Nephron (organoid): ENCODE results near the gene S1PR2.

Experiments used
- H3K27ac Mint-ChIP-seq, 3 experiments: 2 replicates each; pipeline ENCODE4 v1.8.0; 2020; ENCODE audit warnings: mixed read lengths in 3 of 3, mild to moderate bottlenecking in 2 of 3, moderate library complexity in 1 of 3
- H3K27me3 Mint-ChIP-seq: 2 replicates; pipeline ENCODE4 v1.8.0; 2021; ENCODE audit warnings: low read depth, mild to moderate bottlenecking, moderate library complexity, mixed read lengths
- H3K36me3 Mint-ChIP-seq: 2 replicates; pipeline ENCODE4 v1.8.0; 2020; ENCODE audit warnings: low read depth, mixed read lengths
- H3K4me1 Mint-ChIP-seq: 2 replicates; pipeline ENCODE4 v1.8.0; 2020; ENCODE audit warnings: mixed read lengths
- H3K4me3 Mint-ChIP-seq, 3 experiments: 2 replicates each; pipeline ENCODE4 v1.8.0; 2020; ENCODE audit warnings: mild to moderate bottlenecking in 3 of 3, mixed read lengths in 3 of 3, moderate library complexity in 2 of 3
- H3K9me3 Mint-ChIP-seq: 2 replicates; pipeline ENCODE4 v1.8.0; 2020; ENCODE audit warnings: mixed read lengths
- CTCF ChIP-seq, 3 experiments: fragments of 200-600 bp; sonication (generic); IDR thresholded peaks; one replicate each; pipeline ENCODE4 v1.5.0; 2021; ENCODE audit warnings: antibody characterized with exemption in 3 of 3; ENCODE audit not compliant: unreplicated experiment in 3 of 3

Gene S1PR2

GRCh38 chr19:10256970-10257615, 26.0 kb upstream of the S1PR2 start:
- H3K27me3 Mint-ChIP-seq = no peaks in the 10 kb centered on the region
- H3K4me3 Mint-ChIP-seq = peak overlapping the region in 2 of 3 experiments; percentile 3 to 53
- no peaks in the 10 kb centered on the region for H3K9me3 Mint-ChIP-seq
- H3K36me3 Mint-ChIP-seq = peaks cover 37% of the 10 kb centered on the region
- no peak overlapping the region for H3K27ac Mint-ChIP-seq
- H3K4me1 Mint-ChIP-seq = peaks cover 4% of the 10 kb centered on the region
- no peak for TF ChIP-seq CTCF (IDR thresholded peaks at IDR 0.05; ENCODE audit: unreplicated experiment in 3 of 3)

- Mint-ChIP-seq H3K27me3 (no peaks in the 10 kb centered on the region), H3K27ac (no peak overlapping the region), H3K4me1 (peaks cover 8% of the 10 kb centered on the region), H3K36me3 (peaks cover 40% of the 10 kb centered on the region), H3K9me3 (no peaks in the 10 kb centered on the region), H3K4me3 (no peak overlapping the region)
- TF ChIP-seq CTCF (IDR thresholded peaks at IDR 0.05; ENCODE audit: unreplicated experiment in 3 of 3) = no peak
Observed at GRCh38 chr19:10256551-10256950, 25.4 kb upstream of the S1PR2 start.

- Mint-ChIP-seq H3K4me1 (peaks cover 10% of the 10 kb centered on the region), H3K4me3 (peak overlapping the region; percentile 55 to 65 (median 64)), H3K36me3 (peaks cover 40% of the 10 kb centered on the region), H3K27me3 (no peaks in the 10 kb centered on the region), H3K9me3 (no peaks in the 10 kb centered on the region), H3K27ac (no peak overlapping the region)
- no peak for TF ChIP-seq CTCF (IDR thresholded peaks at IDR 0.05; ENCODE audit: unreplicated experiment in 3 of 3)
Observed at GRCh38 chr19:10255358-10255757, 24.2 kb upstream of the S1PR2 start.

GRCh38 chr19:10254244-10254643, 23.1 kb upstream of the S1PR2 start:
- TF ChIP-seq CTCF (IDR thresholded peaks at IDR 0.05; ENCODE audit: unreplicated experiment in 3 of 3) = no peak
- no peaks in the 10 kb centered on the region for H3K9me3 Mint-ChIP-seq
- H3K27me3 Mint-ChIP-seq = no peaks in the 10 kb centered on the region
- H3K27ac Mint-ChIP-seq = no peak overlapping the region
- H3K4me1 Mint-ChIP-seq = peaks cover 14% of the 10 kb centered on the region
- H3K36me3 Mint-ChIP-seq = peaks cover 40% of the 10 kb centered on the region
- H3K4me3 Mint-ChIP-seq = peak overlapping the region; percentile 54 to 100 (median 74)

GRCh38 chr19:10252707-10253106, 21.6 kb upstream of the S1PR2 start:
- Mint-ChIP-seq H3K4me1 (peaks cover 14% of the 10 kb centered on the region), H3K36me3 (peaks cover 33% of the 10 kb centered on the region), H3K27me3 (no peaks in the 10 kb centered on the region), H3K4me3 (peak overlapping the region; percentile 98 to 100 (median 99)), H3K27ac (peak overlapping the region in 2 of 3 experiments; percentile 20 to 78), H3K9me3 (no peaks in the 10 kb centered on the region)
- TF ChIP-seq CTCF (IDR thresholded peaks at IDR 0.05; ENCODE audit: unreplicated experiment in 3 of 3) = no peak
